Neural cell (in vitro differentiated cells): Measurements from ENCODE around the gene MAD1L1. TPM values are rescaled to one million over a fixed set of nuclear protein-coding genes. Genes with fewer than 3 reads are reported as not detected.

Source experiments
- H2AFZ ChIP-seq: fragments of 200-600, 300-800 bp; sonication (generic), shearing (Covaris generic); 2 replicates; pipeline ENCODE4 v1.6.0; 2014; ENCODE audit warnings: low read depth, mild to moderate bottlenecking, antibody characterized with exemption, low read length, moderate library complexity
- H3F3A ChIP-seq: fragments of 200-600 bp; shearing (Covaris generic); 2 replicates; pipeline ENCODE4 v1.6.1; 2016; ENCODE audit warnings: mild to moderate bottlenecking, moderate library complexity, mixed read lengths, antibody characterized with exemption, low read length; ENCODE audit not compliant: insufficient read depth, poor library complexity, severe bottlenecking
- H3K27ac ChIP-seq: fragments of 200-600, 300-800 bp; sonication (generic), shearing (Covaris generic); 2 replicates; pipeline ENCODE4 v1.5.1; 2014; ENCODE audit warnings: mild to moderate bottlenecking, low read length, moderate library complexity
- H3K27me3 ChIP-seq: fragments of 300-800, 200-600 bp; sonication (generic), shearing (Covaris generic); 2 replicates; pipeline ENCODE4 v1.6.0; 2014; ENCODE audit warnings: mild to moderate bottlenecking, low read depth, low read length, moderate library complexity; ENCODE audit not compliant: insufficient read depth
- H3K36me3 ChIP-seq: fragments of 300-800, 200-600 bp; sonication (generic), shearing (Covaris generic); 2 replicates; pipeline ENCODE4 v1.5.1; 2014; ENCODE audit warnings: mild to moderate bottlenecking, antibody characterized with exemption, low read length, moderate library complexity; ENCODE audit not compliant: insufficient read depth
- H3K4me2 ChIP-seq: fragments of 300-800, 200-600 bp; sonication (generic), shearing (Covaris generic); 2 replicates; pipeline ENCODE4 v1.6.0; 2014; ENCODE audit warnings: mild to moderate bottlenecking, low read length
- H3K4me3 ChIP-seq: fragments of 300-800, 200-600 bp; sonication (generic), shearing (Covaris generic); 2 replicates; pipeline ENCODE4 v1.5.1; 2014; ENCODE audit warnings: mild to moderate bottlenecking, low read length, moderate library complexity
- H3K79me2 ChIP-seq: fragments of 200-600 bp; shearing (Covaris generic); replicated peaks from 2 replicates; pipeline ENCODE4 v1.6.0; 2014; ENCODE audit warnings: mild to moderate bottlenecking, low read length, moderate library complexity; ENCODE audit not compliant: insufficient read depth
- H3K9ac ChIP-seq: fragments of 300-800, 200-600 bp; sonication (generic), shearing (Covaris generic); 2 replicates; pipeline ENCODE4 v1.6.1; 2016; ENCODE audit warnings: mild to moderate bottlenecking, low read length, mixed read lengths
- H3K9me2 ChIP-seq: fragments of 200-600 bp; shearing (Covaris generic); 2 replicates; pipeline ENCODE4 v1.6.1; 2016; ENCODE audit warnings: mild to moderate bottlenecking, low read length, mixed read lengths; ENCODE audit not compliant: insufficient read depth
- H3K9me3 ChIP-seq: fragments of 200-600, 300-800 bp; sonication (generic), shearing (Covaris generic); 2 replicates; pipeline ENCODE4 v1.6.1; 2016; ENCODE audit warnings: mild to moderate bottlenecking, mixed run types, low read length, moderate library complexity, mixed read lengths
- H4K20me1 ChIP-seq: fragments of 200-600 bp; shearing (Covaris generic); 2 replicates; pipeline ENCODE4 v1.6.1; 2016; ENCODE audit warnings: mild to moderate bottlenecking, mixed run types; ENCODE audit not compliant: insufficient read depth
- EP300 ChIP-seq: fragments of 450-650 bp; conservative IDR thresholded peaks from 2 replicates; pipeline ENCODE4 v1.6.1; 2014; ENCODE audit warnings: antibody characterized with exemption, mild to moderate bottlenecking, moderate library complexity; ENCODE audit not compliant: poor library complexity, severe bottlenecking
- EZH2 ChIP-seq: fragments of 200-600, 300-800 bp; shearing (Covaris generic), sonication (generic); IDR thresholded peaks from 2 replicates; pipeline ENCODE4 v1.6.1; 2014; ENCODE audit warnings: antibody characterized with exemption, low read length, borderline replicate concordance, mild to moderate bottlenecking; ENCODE audit not compliant: insufficient read depth, poor library complexity, severe bottlenecking
- MXI1 ChIP-seq: fragments of 450-650 bp; conservative IDR thresholded peaks from 2 replicates; pipeline ENCODE4 v1.6.1; 2014; ENCODE audit warnings: antibody characterized with exemption, mild to moderate bottlenecking; ENCODE audit not compliant: poor library complexity, severe bottlenecking
- POLR2AphosphoS5 ChIP-seq: IDR thresholded peaks from 2 replicates; pipeline ENCODE4 v1.6.1; 2012
- RAD21 ChIP-seq: fragments of 450-650 bp; conservative IDR thresholded peaks from 2 replicates; pipeline ENCODE4 v1.6.1; 2014; ENCODE audit warnings: antibody characterized with exemption, mild to moderate bottlenecking, moderate library complexity
- SMC3 ChIP-seq: fragments of 450-650 bp; conservative IDR thresholded peaks from 2 replicates; pipeline ENCODE4 v1.6.1; 2014; ENCODE audit warnings: antibody characterized with exemption, mild to moderate bottlenecking, moderate library complexity; ENCODE audit not compliant: poor library complexity
- TAF1 ChIP-seq: IDR thresholded peaks from 2 replicates; pipeline ENCODE4 v1.6.1; 2012; ENCODE audit warnings: low read depth
- polyA plus RNA-seq: library from polyadenylated mRNA; depleted of rRNA; stranded (reverse); fragments of >200 nt; gene quantifications from 2 replicates; pipeline ENCODE4 v1.2.3, GENCODE V29; 2014
- TF ChIP-seq, protein P1 (sequence below): IDR thresholded peaks from 2 replicates; pipeline ENCODE4 v1.6.1; 2012; ENCODE audit warnings: borderline replicate concordance
- TF ChIP-seq, protein P2 (sequence below): fragments of 450-650 bp; IDR thresholded peaks from 2 replicates; pipeline ENCODE4 v1.5.1; 2014; ENCODE audit warnings: antibody characterized with exemption, mild to moderate bottlenecking, moderate library complexity; ENCODE audit not compliant: poor library complexity, severe bottlenecking

Gene MAD1L1
- polyA plus RNA-seq, 1 donor from 2014 or later, result 31.4 TPM

DNA sequence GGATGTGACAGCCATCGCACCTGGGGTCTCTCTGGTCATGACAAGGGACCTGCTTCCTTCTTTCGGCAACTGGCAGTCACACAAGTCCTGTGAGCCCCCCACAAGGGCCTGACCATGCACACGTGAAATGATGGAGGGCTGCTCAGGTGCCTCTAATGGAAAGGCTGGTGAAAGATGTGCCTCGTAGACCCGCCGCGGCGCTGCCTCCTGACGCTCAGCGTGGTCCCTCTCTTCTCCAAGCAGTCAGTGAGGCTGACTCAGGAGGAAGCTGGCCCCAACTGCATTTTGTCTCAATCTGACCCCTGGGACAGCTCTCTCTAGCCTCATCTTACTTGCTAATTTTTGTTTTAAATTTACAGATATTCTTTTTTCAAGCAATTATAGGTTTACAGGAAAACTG, 100.9 kb downstream of the MAD1L1 start:
- no peak overlapping the region for H3K27ac ChIP-seq
- no peaks in the 10 kb centered on the region for H3K9me3 ChIP-seq
- no peaks in the 10 kb centered on the region for H3K36me3 ChIP-seq
- H3K79me2 ChIP-seq, result no peaks in the 10 kb centered on the region
- no peak overlapping the region for H2AFZ ChIP-seq
- H3F3A ChIP-seq, result no peaks in the 10 kb centered on the region
- no peak overlapping the region for H3K4me3 ChIP-seq
- TF ChIP-seq POLR2AphosphoS5 (no peak), EP300 (no peak), TAF1 (no peak), EZH2 (no peak), SMC3 (no peak), RAD21 (no peak), MXI1 (no peak)
- TF ChIP-seq, protein P1, sequence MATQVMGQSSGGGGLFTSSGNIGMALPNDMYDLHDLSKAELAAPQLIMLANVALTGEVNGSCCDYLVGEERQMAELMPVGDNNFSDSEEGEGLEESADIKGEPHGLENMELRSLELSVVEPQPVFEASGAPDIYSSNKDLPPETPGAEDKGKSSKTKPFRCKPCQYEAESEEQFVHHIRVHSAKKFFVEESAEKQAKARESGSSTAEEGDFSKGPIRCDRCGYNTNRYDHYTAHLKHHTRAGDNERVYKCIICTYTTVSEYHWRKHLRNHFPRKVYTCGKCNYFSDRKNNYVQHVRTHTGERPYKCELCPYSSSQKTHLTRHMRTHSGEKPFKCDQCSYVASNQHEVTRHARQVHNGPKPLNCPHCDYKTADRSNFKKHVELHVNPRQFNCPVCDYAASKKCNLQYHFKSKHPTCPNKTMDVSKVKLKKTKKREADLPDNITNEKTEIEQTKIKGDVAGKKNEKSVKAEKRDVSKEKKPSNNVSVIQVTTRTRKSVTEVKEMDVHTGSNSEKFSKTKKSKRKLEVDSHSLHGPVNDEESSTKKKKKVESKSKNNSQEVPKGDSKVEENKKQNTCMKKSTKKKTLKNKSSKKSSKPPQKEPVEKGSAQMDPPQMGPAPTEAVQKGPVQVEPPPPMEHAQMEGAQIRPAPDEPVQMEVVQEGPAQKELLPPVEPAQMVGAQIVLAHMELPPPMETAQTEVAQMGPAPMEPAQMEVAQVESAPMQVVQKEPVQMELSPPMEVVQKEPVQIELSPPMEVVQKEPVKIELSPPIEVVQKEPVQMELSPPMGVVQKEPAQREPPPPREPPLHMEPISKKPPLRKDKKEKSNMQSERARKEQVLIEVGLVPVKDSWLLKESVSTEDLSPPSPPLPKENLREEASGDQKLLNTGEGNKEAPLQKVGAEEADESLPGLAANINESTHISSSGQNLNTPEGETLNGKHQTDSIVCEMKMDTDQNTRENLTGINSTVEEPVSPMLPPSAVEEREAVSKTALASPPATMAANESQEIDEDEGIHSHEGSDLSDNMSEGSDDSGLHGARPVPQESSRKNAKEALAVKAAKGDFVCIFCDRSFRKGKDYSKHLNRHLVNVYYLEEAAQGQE, result no peak
- TF ChIP-seq, protein P2, sequence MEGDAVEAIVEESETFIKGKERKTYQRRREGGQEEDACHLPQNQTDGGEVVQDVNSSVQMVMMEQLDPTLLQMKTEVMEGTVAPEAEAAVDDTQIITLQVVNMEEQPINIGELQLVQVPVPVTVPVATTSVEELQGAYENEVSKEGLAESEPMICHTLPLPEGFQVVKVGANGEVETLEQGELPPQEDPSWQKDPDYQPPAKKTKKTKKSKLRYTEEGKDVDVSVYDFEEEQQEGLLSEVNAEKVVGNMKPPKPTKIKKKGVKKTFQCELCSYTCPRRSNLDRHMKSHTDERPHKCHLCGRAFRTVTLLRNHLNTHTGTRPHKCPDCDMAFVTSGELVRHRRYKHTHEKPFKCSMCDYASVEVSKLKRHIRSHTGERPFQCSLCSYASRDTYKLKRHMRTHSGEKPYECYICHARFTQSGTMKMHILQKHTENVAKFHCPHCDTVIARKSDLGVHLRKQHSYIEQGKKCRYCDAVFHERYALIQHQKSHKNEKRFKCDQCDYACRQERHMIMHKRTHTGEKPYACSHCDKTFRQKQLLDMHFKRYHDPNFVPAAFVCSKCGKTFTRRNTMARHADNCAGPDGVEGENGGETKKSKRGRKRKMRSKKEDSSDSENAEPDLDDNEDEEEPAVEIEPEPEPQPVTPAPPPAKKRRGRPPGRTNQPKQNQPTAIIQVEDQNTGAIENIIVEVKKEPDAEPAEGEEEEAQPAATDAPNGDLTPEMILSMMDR, result no peak
- H3K4me2 ChIP-seq, result no peak overlapping the region
- no peak overlapping the region for H3K9ac ChIP-seq
- no peaks in the 10 kb centered on the region for H4K20me1 ChIP-seq
- no peaks in the 10 kb centered on the region for H3K27me3 ChIP-seq
- no peaks in the 10 kb centered on the region for H3K9me2 ChIP-seq

DNA sequence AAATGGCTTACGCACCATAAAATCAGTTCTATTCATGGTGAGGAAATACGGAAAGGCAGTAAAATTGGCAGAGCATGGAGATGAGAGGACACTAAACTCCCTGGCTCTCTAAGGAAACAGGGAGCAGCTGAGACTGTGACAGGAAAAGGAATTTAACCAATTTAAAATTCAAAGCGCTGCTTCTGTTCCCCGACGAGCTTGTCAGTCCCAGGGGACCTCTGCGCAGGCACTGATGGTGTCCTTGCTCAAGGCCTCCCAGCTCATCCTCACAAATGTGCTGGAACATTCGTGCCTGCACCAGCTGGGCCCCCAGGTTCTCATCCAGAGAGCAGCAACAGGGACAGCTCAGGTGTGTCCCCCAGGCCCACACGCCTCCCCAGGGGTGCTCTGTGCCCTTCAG, 101.4 kb downstream of the MAD1L1 start:
- no peaks in the 10 kb centered on the region for H4K20me1 ChIP-seq
- H3K9me2 ChIP-seq, result no peaks in the 10 kb centered on the region
- H3F3A ChIP-seq, result no peaks in the 10 kb centered on the region
- H3K36me3 ChIP-seq, result no peaks in the 10 kb centered on the region
- no peak for TF ChIP-seq POLR2AphosphoS5
- no peak for TF ChIP-seq EZH2
- TF ChIP-seq EP300, result no peak
- no peak for TF ChIP-seq SMC3
- TF ChIP-seq, protein P1, result no peak
- TF ChIP-seq, protein P2, result no peak
- TF ChIP-seq TAF1, result no peak
- no peak for TF ChIP-seq MXI1
- no peak for TF ChIP-seq RAD21
- H2AFZ ChIP-seq, result no peak overlapping the region
- H3K9me3 ChIP-seq, result no peaks in the 10 kb centered on the region
- no peak overlapping the region for H3K27ac ChIP-seq
- H3K27me3 ChIP-seq, result no peaks in the 10 kb centered on the region
- no peak overlapping the region for H3K4me2 ChIP-seq
- H3K9ac ChIP-seq, result no peak overlapping the region
- H3K4me3 ChIP-seq, result no peak overlapping the region
- no peaks in the 10 kb centered on the region for H3K79me2 ChIP-seq
